Superior temporal gyrus (tissue), 1 donor: ENCODE measurements around the gene OCA2.

ENCODE experiments used
- DNase-seq: peaks from one replicate; pipeline ENCODE4 v3.0.0-alpha.2; 2016; ENCODE audit errors: extremely low spot score

Gene OCA2

DNA sequence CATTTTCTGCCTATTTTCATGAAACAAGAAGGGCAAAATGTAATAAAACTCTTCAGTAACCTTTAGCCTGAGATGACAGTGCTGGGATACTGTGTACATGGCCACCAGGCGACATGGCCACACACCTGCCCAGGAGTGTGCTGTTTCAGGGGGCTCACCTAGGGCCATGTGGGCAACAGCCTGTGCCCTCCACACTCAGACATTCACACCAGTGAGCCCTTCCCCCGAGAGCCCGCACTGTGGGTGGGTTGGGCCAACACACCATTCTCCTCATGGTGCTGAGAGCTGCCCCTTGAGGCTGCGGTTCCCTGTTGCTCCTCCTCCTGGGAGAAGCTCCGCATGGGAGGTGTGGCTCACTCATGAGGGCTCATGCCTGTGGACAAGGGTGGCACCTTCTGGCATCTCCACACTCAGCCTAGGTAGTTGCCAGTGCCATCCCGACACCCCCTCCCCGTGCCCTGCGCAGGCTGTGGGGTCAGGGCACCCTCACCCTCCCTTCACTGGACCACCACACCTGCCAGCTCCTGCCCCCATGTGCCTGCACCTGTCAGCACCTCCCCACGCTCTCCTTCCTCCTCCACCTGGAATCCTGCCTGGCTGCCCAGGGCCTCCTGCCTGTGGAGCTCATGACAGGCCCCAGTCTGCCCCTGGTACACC lies 19.7 kb downstream of the OCA2 start:
- DNase-seq = no peak

DNA sequence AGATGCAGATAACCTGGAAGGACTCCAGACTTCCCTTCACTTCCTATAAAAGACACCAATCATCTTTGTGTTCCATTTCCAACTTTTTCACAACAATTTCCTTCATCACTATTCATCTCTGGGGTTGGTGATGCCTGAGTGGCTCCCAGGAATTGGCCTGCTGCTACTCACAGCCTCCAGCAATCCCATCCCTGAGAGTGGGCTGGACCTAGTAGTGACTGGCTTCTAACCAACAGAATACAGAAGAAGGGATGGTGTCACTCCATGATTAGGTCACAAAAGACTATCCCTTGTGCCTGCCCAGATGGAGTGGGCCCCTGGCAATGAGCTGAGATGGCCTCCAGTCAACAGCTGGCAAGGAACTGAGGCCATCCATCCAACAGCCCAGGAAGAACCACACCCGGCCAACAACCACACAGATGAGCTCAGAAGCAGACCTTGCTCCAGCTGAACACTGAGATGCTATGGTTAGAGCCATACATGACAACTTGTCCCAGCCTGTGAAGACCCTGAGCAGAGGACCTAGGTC lies 20.9 kb downstream of the OCA2 start:
- DNase-seq = no peak

DNA sequence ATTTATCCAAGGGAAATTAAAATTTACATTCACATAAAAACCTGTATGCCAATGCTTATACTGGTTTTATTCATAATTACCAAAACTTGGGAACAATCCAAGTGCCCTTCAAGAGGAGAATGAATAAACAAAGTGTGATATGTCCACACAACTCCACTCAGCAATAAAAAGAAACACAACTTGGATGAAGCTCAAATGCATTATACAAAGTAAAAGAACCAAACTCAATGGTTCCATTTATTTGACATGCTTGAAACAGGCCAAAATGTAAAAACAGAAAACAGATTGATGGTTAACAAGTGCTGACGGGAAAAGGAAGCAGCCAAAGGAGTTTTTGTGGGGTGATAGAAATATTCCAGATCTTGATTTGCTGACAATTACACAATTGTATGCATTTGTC lies 23.5 kb downstream of the OCA2 start:
- no peak for DNase-seq

DNA sequence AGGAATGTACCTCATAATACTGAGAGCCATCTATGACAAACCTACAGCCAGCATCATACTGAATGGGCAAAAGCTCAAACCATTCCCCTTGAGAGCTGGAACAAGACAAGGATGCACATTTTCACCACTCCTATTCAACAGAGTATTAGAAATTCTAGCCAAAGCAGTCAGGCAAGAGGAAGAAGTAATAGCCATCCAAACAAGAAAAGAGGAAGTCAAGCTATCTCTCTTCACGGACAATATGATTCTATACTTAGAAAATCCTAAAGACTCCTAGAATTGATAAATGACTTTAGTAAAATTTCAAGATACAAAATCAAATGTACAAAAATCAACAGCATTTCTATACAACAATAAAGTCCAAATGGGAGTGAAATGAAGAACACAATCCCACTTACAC lies 30.2 kb downstream of the OCA2 start:
- no peak for DNase-seq

DNA sequence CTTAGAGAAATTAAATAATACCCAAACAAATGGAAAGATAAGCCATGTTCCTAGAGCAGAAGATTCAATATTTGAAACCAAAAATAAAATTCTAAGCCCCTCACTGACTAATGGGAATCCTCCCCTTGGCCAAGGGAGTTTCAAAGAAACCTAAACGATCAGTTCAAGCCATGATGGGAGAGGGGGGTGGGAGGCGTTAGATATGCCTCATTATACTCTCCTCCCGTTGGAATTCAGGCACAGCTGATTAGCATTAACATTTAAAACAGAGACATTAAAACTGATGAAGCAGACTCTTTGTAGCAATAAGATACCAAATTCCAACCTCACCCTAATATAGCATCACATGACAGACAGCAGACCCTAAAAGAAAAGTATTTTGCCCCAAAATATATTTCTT lies 32.9 kb downstream of the OCA2 start:
- DNase-seq = no peak

DNA sequence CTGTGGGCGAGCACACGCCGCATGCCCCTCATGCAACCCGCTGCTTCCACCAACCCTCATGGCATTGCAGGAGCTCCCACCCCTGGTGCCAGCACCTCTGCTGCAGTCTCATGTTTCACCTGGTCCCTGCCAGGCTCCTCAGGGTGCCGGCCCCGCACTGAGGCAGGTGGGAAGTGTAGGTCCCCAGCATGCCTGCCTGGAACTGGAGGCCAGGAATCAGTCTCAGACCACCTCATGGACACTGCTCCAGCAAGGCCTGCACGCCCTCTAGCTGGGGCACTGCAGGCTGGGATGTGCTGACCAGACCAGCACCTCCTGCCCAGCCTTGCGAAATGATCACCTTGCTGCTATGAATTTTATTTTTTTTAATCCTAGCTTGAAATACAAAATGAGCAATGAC lies 39.1 kb downstream of the OCA2 start:
- DNase-seq = no peak

DNA sequence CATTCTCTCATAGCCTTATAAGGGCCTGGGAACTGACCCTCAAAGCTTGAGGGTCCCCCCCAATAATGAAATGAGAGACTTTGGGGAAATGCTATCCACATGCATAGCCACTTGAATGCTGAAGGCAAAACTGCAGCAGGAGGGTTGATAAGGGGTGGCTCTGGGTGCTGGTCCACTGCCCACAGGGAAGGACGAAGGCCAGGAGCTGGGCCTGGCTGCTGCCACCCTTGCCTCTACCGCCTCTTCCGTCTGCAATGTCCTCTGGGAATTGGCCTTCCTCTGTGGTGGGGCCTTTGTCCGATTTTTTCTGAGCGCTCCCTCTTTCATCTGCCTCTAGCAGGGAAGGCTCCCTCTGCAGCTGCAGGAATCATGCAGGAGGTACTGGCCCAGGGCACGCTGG lies 41.0 kb downstream of the OCA2 start:
- DNase-seq = no peak

DNA sequence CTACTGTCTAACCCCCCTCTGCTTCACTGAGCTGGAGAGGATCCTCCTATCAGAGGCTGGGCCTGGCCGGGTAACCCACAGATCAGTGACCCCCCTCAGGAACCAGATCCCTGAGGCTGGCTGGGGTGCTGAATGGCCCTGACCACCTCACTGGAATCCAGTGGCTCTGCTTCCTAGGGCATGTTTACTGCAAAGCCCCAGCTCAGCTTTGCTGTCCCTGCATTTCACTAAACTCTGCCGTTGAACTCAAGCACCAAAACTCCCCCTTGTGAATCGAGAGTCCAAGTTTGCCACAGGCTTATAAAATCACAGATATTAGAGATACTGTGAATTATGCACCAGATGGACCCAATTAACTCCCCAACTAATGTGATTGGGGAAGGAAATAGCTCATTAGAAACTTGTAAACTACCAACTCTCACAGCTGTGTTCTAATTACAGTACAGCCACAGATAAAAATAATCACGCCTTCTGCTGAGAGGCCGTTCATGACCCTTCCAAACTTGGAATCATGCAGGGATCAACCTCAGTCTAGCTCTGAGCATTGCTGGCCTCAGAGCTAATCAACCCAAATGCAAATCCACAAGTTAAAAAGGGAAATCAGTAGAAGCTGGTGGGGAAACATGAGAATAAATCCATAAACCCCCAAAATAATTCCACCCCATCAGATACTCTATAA lies 47.0 kb downstream of the OCA2 start:
- no peak for DNase-seq

DNA sequence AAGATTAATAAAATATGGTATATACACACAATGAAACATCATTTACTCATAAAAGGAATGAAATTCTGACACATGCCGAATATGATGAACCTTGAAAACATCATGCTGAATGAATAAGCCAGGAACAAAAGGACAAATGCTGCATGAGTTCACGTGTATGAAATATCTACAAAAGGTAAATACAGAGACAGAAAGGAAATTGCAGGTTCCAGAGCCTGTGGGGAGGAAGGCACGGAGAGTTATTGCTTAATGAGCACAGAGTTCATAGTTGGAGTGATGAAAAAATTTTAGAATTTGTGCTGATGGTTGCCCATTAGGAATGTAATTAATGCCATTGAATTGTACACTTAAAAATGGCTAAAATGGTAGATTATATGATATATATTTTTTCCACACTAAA lies 49.5 kb downstream of the OCA2 start:
- DNase-seq = no peak

DNA sequence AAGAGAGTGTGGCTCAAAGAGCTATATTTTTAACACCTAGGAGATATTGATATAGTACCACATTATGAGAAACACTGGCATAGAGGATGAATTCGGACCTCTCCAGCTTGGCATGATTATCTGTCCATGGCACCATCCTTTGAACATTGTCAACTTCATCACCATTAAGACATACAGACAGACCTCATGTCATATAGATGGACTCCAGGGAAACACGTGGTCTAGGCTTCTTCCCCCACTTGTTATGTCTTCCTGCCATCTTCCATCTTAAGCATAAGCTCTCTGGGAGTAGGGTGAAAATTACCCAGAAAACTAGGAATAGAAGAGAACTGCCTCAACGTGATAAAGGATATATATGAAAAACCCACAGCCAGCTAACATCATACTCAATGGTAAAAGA lies 51.8 kb downstream of the OCA2 start:
- DNase-seq = no peak

DNA sequence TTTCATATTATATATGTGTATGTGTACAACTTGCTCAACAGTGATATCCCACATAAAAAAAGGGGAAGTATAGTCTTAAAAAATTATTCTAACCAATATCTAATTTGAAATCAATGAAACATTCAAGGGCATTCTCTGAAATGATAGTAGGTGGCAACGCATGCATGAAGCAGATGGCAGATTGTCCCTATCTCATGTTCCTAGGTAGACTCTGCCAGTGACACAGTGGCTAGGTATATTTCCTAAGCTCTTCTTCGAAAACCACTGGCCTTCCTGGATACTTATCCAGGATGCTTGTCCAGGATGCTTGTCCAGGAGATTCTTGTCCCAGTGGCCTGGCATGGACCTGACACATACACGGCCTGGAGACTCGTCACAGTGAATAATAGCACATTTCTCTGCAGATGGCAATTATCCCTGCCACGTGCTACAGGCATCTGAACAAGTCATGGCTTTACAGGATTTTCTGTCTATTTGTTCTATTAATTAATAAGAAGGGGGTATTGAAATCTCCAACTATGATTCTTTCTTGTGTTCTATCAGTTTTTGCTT lies 54.9 kb downstream of the OCA2 start:
- DNase-seq = no peak

DNA sequence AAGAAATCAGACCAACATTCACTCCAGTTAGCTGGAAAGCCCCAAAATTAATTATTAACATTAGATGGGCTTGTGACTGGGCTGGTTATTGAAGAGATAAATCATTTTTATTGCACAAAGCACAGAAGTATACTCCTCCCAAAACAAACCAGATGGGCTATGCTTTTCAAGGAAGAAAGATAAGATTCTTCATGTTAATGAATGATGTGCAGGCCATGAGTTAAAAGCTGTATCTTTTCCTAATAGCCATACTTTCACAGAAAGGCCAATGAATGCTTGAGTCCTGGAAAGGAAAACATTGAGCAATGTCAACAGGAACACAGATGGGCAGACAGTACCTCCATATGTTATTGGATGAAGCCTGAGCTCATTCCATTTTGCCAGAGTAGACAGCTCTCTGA lies 55.4 kb downstream of the OCA2 start:
- no peak for DNase-seq

DNA sequence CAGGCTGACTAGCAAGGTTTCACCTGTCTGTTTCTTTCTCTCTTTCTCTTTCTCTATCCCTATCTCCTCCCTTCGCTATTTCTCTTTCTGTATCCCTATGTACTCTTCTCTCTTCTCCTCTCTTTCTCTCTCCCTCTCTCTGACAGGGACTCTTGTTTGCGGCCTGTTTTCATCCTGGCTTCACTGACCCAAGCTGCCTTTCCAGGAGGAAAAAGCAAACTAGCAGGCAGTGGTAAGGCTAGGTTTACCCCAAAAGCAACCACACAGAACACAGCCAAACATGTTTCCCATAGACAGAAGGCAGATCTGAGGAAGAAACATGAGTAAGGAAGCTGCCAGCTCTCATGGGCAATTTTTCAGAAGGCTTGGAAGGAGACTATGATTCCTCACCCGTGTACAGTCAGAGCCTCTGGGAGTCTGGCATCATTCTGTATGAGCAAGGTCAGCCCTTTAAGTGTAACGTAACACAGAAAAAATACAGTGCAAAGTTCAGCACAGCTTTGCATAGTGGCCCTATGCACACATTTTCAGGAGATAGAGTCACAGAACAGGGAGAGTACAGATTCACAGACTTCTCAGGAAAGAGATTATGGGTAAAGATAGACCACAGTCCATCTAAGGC lies 61.0 kb downstream of the OCA2 start:
- DNase-seq = no peak

DNA sequence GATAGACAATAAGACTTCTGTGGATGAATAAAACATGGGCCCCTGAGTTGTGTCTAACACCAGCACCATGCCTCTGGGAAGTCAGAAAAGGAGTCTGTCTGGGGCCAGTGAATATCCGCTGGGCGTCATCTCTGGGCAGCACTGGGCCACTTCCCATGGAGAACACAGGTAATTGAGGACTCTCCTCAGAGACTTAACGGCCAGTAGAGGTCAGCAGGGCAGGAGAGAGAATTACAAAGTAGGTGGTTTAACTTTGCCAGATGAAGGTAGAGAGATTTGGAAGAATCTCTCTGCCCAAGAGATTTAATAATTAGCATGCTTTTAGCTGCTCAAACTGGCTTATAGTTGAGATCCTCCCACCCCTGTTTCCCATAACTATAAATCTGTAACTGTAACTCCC lies 65.7 kb downstream of the OCA2 start:
- no peak for DNase-seq

DNA sequence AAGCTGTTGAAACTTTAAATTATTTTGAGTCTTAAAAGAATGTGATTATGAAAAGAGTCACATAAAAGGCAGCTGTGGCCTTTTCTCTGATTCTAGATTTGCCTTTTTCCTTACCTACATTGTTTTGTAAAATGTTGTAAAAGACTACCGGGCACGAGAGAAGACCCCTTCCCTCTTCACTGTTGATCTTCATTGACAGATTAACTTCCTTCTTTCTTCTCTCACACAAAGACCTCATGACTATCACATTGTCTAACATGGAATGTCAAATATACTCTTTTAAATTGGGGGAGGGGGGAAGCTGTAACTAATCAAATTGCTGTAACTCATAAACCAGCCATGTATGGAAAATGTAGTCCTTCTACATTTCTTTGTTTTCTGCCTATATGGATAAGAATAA lies 68.3 kb downstream of the OCA2 start:
- DNase-seq = no peak

DNA sequence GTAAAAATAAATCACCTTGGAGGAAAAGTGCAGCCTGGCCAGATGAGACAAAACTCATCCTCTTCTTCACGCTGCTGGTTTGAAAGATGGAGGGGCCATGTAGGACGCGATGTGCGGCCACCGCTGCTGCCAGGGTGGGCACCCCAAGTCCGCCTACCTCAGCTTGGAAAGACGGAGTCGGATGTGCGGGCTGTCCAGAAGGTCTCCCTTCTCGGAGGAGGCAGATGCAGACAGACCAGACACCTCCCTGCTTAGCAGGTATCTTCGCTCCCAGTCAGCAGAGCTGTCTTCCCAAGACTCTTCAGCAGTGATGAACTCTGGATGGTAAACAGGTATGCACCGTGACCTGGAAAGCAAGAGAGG lies 71.4 kb downstream of the OCA2 start:
- DNase-seq = no peak

DNA sequence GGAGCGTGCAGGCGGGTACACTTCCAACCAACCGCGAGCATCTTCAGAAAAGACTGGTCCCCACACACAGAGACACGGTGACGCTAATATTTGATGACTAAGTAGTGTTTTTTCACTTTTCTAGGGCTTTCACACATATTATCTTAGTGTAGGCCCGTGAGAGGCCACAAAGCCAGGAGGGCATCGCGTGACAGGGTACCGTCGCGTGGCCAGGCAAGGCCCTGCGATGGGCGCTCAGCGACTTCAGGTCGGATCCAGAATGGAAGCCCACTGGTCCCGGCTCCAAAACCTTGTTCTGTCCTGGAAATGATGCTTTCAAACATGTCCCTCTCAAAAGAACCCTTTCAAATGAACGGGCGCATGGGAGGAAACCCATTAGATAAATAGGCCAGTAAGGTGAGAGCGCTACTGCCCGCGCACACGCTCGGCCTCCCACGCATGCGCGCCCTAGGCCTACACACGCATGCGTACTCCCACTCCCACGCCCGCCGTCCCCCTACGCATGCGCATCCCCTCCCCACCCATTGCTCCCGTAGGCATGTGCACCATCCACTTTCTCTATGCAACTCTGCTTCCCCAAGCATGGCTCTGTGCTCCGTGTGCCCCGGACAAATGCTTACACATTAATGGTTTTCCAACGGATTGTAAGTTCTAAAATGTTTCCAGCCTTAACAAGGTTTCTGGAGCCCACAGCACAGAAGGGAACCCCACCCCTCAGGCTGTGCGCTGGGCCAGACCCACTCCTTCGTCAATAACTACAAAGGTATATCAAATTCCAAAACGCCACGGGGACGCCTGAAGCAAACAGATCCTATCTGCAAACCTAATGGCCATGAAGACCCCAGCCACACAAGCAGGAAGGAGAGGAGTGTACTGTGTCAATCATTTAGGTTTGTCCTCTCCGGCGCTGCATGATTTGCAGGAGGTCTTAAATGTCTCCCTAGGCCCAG lies 72.1 kb downstream of the OCA2 start:
- no peak for DNase-seq

DNA sequence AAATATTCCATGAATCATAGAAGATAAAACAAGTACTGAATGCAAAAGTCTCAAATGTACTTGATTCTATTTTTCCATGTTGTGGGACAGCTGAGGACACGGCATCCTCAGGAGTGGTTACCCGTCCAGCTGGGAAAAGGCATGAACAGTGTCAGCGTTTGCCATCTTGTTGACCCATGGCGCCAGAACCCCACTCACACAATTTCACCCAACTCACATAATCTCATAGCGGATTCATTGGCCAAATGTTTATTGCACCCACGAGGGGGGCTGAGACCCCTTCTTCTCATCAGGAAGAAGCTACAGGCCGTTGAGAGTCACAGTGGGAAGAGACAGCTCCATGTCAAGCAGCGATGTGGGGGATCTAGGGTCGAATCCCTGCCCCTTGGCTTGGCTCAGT lies 72.9 kb downstream of the OCA2 start:
- no peak for DNase-seq

DNA sequence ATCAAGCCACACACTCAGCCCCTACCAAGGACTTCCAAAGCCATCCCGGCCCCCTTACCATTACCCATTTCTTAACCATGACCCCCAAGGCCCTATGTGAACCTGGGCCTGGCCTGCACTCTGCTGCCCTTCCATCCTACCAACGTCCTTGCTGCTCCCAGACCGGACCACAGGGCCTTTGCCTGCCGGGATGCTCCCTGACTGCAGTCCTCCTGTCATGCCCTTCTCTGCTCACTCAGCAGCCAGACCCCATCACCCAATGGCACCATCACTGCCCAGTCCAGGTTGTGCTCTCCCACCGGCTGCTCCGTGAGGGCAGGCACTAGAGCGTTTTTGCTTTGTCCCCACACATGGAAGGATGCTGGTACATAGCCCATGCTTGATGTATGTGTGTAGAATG lies 73.7 kb downstream of the OCA2 start:
- DNase-seq = no peak

DNA sequence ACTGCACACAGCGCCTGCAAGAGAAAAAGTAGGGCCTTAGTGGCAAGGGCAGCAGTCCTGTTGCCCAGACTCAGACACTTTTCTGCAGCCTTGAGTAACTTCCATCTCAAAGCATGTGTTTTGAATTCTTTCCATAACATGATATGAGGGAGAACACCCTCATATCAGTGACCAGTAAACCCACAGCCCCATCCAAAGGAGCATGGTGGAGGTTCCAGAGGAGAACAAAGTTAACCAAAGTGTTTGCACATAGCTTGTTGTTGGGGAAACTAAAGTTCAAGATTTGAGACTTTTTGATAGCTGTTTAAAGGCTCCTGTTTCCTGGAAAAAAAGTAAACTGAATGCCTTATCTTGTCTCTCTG lies 74.2 kb downstream of the OCA2 start:
- no peak for DNase-seq

DNA sequence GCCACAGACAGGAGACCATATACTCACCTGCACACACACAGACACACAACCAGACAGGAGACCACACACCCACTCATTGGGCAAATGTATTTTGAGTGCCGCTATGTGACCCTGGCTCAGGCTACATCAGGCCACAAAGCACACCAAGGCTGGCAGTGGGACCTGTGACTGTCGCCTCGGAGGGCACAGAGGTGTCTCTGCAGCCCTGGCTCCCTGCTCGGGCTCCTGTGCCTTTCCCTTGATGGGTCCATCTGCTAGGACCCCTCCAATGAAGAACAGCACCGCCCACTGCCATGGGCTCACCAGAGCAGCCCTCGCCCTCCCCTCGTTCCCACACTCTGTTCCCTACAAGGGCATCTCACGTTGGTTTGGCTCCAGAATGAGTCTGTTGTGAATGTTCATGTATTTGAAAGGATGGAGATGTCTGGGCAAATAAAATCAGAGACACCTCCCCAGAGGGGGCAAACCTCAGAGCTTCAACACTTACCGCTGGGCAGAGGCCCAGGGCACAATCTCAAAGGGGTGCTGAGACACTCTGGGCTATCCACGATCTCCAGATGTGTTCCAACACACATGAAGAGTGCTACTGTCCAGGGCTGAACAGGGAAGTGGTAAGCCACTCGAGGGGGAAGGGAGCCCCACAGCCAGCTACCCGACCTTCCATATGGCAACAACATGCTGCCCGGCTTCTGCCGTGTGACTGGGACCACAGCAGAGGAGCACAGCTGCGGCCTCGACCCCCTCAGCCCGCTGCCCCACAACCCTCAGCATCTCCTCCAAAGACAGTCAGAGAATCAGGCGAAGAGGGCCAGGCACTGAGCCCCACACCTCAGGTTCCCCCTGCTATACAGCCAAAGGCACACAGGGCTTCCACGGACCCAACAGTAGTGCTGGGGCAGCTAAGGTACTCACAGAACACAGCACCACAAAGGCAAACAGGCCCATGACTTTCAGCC lies 74.9 kb downstream of the OCA2 start:
- no peak for DNase-seq
